ENCODE results near the gene NEDD4. TPM values are rescaled to one million over a fixed set of nuclear protein-coding genes. Genes with fewer than 3 reads are reported as not detected.

The NEDD4 gene
- total RNA-seq, 1 donor from 2014 or later: 33.9 TPM

DNA sequence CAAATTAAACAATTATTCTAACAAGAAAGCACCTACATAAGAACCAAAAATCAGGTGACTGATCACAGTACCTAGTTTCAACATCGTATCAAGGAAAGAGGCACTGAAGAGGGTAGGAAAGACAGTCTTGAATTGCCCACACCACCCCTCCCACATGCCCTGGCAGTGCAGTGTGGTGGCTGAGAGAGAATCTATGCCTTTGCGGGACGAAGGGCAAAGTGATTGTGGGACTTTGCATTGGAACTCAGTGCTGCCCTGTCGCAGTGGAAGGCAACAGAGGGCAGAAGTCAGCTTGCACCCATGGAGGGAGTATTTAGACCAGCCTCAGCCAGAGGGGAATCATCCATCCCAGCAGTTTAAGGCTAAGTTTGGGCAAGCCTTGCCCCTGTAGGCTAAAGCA lies 24.5 kb downstream of the NEDD4 start:
- Mint-ChIP-seq H3K27ac (ENCODE audit: unreplicated experiment) (no peak overlapping the region), H3K27me3 (ENCODE audit: unreplicated experiment) (no peaks in the 10 kb centered on the region), H3K4me3 (ENCODE audit: unreplicated experiment) (no peak overlapping the region), H3K9me3 (ENCODE audit: unreplicated experiment) (no peaks in the 10 kb centered on the region), H3K4me1 (ENCODE audit: unreplicated experiment) (no peaks in the 10 kb centered on the region), H3K36me3 (ENCODE audit: low read depth, unreplicated experiment) (peaks cover 4% of the 10 kb centered on the region)
- no peak for DNase-seq (ENCODE audit: low spot score)
- TF ChIP-seq, protein P1, sequence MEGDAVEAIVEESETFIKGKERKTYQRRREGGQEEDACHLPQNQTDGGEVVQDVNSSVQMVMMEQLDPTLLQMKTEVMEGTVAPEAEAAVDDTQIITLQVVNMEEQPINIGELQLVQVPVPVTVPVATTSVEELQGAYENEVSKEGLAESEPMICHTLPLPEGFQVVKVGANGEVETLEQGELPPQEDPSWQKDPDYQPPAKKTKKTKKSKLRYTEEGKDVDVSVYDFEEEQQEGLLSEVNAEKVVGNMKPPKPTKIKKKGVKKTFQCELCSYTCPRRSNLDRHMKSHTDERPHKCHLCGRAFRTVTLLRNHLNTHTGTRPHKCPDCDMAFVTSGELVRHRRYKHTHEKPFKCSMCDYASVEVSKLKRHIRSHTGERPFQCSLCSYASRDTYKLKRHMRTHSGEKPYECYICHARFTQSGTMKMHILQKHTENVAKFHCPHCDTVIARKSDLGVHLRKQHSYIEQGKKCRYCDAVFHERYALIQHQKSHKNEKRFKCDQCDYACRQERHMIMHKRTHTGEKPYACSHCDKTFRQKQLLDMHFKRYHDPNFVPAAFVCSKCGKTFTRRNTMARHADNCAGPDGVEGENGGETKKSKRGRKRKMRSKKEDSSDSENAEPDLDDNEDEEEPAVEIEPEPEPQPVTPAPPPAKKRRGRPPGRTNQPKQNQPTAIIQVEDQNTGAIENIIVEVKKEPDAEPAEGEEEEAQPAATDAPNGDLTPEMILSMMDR (IDR thresholded peaks at IDR 0.05; ENCODE audit: unreplicated experiment): no peak

DNA sequence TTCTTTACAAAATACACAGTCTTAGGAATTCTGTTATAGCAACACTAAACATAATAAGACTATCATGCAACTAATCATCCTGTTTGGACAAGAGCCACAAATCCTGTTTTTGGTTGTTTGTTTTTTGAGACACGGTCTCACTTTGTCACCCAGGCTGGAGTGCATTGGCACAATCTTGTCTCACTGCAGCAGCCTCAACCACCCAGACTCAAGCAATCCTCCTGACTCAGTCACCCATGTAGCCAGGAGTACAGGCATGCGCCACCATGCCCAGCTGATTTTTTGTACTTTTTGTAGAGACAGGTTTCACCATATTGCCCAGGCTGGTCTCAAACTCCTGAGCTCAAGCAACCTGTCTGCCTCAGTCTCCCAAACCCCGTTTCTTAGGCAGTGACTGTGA lies 28.3 kb downstream of the NEDD4 start:
- no peak overlapping the region for H3K27ac Mint-ChIP-seq (ENCODE audit: unreplicated experiment)
- TF ChIP-seq, protein P1 (IDR thresholded peaks at IDR 0.05; ENCODE audit: unreplicated experiment): no peak
- no peak for DNase-seq (ENCODE audit: low spot score)

DNA sequence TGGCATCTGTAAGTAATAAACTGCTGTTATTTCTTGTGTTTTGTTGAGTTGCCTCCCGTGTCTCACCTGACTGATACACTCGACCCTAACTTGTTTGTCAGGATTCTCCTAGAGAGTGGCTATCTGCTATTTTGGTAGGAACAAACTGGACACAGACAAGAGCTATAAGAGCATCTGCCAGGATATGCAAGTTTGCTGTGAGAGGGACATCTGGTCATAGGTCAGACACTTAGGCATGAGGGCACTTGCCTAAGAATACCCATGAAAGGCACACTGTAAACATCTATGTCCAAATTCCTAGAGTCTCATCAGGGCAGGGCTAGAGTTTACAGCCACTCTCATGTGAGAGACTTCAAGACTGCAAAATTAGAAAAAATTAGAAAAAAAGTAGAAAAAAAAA lies 32.5 kb downstream of the NEDD4 start:
- DNase-seq (ENCODE audit: low spot score): no peak
- peaks cover 2% of the 10 kb centered on the region for H3K36me3 Mint-ChIP-seq (ENCODE audit: low read depth, unreplicated experiment)
- H3K27ac Mint-ChIP-seq (ENCODE audit: unreplicated experiment): no peak overlapping the region
- no peaks in the 10 kb centered on the region for H3K27me3 Mint-ChIP-seq (ENCODE audit: unreplicated experiment)
- H3K4me1 Mint-ChIP-seq (ENCODE audit: unreplicated experiment): no peaks in the 10 kb centered on the region
- H3K4me3 Mint-ChIP-seq (ENCODE audit: unreplicated experiment): no peak overlapping the region
- TF ChIP-seq, protein P1 (IDR thresholded peaks at IDR 0.05; ENCODE audit: unreplicated experiment): no peak
- no peaks in the 10 kb centered on the region for H3K9me3 Mint-ChIP-seq (ENCODE audit: unreplicated experiment)

More for the DNA sequence above, 28.3 kb downstream of the NEDD4 start:
- no peak overlapping the region for H3K4me3 Mint-ChIP-seq (ENCODE audit: unreplicated experiment)
- H3K27me3 Mint-ChIP-seq (ENCODE audit: unreplicated experiment): no peaks in the 10 kb centered on the region
- H3K9me3 Mint-ChIP-seq (ENCODE audit: unreplicated experiment): no peaks in the 10 kb centered on the region
- H3K36me3 Mint-ChIP-seq (ENCODE audit: low read depth, unreplicated experiment): peaks cover 4% of the 10 kb centered on the region
- no peaks in the 10 kb centered on the region for H3K4me1 Mint-ChIP-seq (ENCODE audit: unreplicated experiment)

DNA sequence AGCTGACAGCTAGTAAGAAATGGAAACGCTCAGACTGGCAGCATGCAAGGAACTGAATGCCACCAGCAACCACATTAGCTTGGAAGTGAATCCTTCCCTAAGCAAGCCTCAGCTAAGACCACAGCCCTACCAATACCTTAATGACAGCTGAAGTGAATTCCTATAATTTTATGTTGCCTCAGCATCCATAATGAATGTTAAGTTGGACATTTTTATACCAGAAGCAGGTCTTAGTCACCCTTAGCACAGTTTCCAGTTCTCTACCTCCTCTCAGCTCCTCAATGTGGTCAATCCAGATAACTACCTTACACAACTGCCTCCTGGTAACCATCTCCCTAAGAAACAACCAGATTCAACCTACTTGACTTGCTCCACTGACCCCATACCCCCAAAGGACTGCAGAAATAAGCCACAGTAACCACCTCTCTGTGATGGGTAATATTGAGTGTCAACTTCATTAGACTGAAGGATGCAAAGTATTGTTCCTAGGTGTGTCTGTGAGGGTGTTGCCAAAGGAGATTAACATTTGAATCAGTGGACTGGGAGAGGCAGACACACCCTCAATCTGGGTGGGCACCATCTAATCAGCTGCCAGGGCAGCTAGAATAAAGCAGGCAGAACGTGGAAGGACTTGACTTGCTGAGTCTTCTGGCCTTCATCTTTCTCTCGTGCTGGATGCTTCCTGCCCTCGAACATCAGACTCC lies 33.5 kb downstream of the NEDD4 start:
- no peaks in the 10 kb centered on the region for H3K27me3 Mint-ChIP-seq (ENCODE audit: unreplicated experiment)
- H3K36me3 Mint-ChIP-seq (ENCODE audit: low read depth, unreplicated experiment): no peaks in the 10 kb centered on the region
- no peak overlapping the region for H3K27ac Mint-ChIP-seq (ENCODE audit: unreplicated experiment)
- TF ChIP-seq, protein P1 (IDR thresholded peaks at IDR 0.05; ENCODE audit: unreplicated experiment): no peak
- H3K4me3 Mint-ChIP-seq (ENCODE audit: unreplicated experiment): no peak overlapping the region
- no peak for DNase-seq (ENCODE audit: low spot score)
- no peaks in the 10 kb centered on the region for H3K9me3 Mint-ChIP-seq (ENCODE audit: unreplicated experiment)
- no peaks in the 10 kb centered on the region for H3K4me1 Mint-ChIP-seq (ENCODE audit: unreplicated experiment)

DNA sequence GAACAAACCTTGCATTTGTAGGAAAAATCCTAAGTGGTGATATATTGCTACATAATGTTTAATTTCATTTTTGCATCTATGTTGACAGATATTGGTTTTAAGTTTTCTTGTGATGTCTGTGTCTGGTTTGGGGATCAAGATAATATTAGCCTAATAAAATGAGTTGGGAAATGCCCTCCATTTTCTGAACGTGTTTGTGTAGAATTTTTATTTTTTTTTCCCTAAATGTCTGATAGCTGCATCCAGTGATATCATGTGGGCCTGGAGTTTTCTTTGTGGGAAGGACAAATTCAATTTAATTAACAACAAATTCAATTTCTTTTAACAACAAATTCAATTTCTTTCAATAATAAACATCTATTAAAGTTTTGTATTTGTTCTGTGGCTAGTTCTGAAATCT lies 35.1 kb downstream of the NEDD4 start:
- no peaks in the 10 kb centered on the region for H3K27me3 Mint-ChIP-seq (ENCODE audit: unreplicated experiment)
- no peaks in the 10 kb centered on the region for H3K9me3 Mint-ChIP-seq (ENCODE audit: unreplicated experiment)
- no peaks in the 10 kb centered on the region for H3K4me1 Mint-ChIP-seq (ENCODE audit: unreplicated experiment)
- no peak overlapping the region for H3K27ac Mint-ChIP-seq (ENCODE audit: unreplicated experiment)
- TF ChIP-seq, protein P1 (IDR thresholded peaks at IDR 0.05; ENCODE audit: unreplicated experiment): no peak
- no peak overlapping the region for H3K4me3 Mint-ChIP-seq (ENCODE audit: unreplicated experiment)
- DNase-seq (ENCODE audit: low spot score): no peak
- H3K36me3 Mint-ChIP-seq (ENCODE audit: low read depth, unreplicated experiment): no peaks in the 10 kb centered on the region

All from endothelial cell (in vitro differentiated cells).